Body of pancreas (tissue), 4 donors: ENCODE measurements around the gene GFOD1. TPM values are rescaled to one million over a fixed set of nuclear protein-coding genes. Genes with fewer than 3 reads are reported as not detected.
A peak's percentile ranks its signal among the peaks of the same experiment; 100 is the strongest.
"Not testable (repeated sequence)": the region's sequence is repeated elsewhere in the genome, so short reads cannot be mapped to it uniquely, and the experiment has no call there.

Source experiments
- ATAC-seq: fragments of 150-250 bp; one replicate; pipeline ENCODE4 v1.9.1; 2016
- DNase-seq, 4 donors: peaks; one replicate each; pipeline ENCODE4 v3.0.0-alpha.2; 2019
- H3K27ac ChIP-seq, 4 donors: fragments of 200-600 bp; sonication (generic); 1 replicate in 3 of 4; 2 replicates in 1 of 4; pipeline versions ENCODE4 v1.5.1 to v1.6.1; 2016 to 2019; ENCODE audit warnings: mild to moderate bottlenecking in 1 of 4, mixed read lengths in 1 of 4, moderate library complexity in 1 of 4
- H3K27me3 ChIP-seq, 2 donors: fragments of 200-600 bp; sonication (generic); one replicate each; pipeline ENCODE4 v1.6.0; 2016; ENCODE audit warnings: mild to moderate bottlenecking in 1 of 2
- H3K36me3 ChIP-seq, 2 donors: fragments of 200-600 bp; sonication (generic); replicated peaks in 1 of 2; 2 replicates each; pipeline ENCODE4 v1.5.1; 2016; ENCODE audit warnings: low read depth in 2 of 2; ENCODE audit not compliant: insufficient read depth in 1 of 2
- H3K4me1 ChIP-seq: fragments of 200-600 bp; sonication (generic); one replicate; pipeline ENCODE4 v1.6.0; 2016
- H3K4me3 ChIP-seq, 2 donors: fragments of 200-600 bp; sonication (generic); 1 replicate in 1 of 2; 2 replicates in 1 of 2; pipeline ENCODE4 v1.5.1; 2016 to 2019
- H3K9me3 ChIP-seq, 3 donors: fragments of 200-600 bp; sonication (generic); 1 replicate in 2 of 3; 2 replicates in 1 of 3; pipeline ENCODE4 v1.5.1; 2016
- CTCF ChIP-seq, 7 experiments: fragments of 450-650 bp in 4 of 7; fragments of 200-600 bp in 3 of 7; sonication (generic) in 3 of 7; IDR thresholded peaks; one replicate each; pipeline ENCODE4 v1.5.1; 2016 to 2019; ENCODE audit warnings: antibody characterized with exemption in 7 of 7
- POLR2A ChIP-seq, 3 donors: fragments of 450-650 bp; IDR thresholded peaks; one replicate each; pipeline ENCODE4 v1.6.1; 2016; ENCODE audit warnings: antibody characterized with exemption in 3 of 3, mild to moderate bottlenecking in 2 of 3
- WGBS, 2 donors: methylation state at CpG; one replicate each; pipeline ENCODE4 v1.1.5; 2017; 5-methylcytosine and 5-hydroxymethylcytosine counted together
- intact Hi-C: fragments of 100-400 bp; cut with DNase I; formaldehyde crosslinking; loops from one replicate; pipeline ENCODE4 v1.15.1; 2023
- total RNA-seq, 2 donors: library from RNA; depleted of rRNA; stranded (reverse); fragments of >200 nt; gene quantifications; one replicate each; pipeline ENCODE4 v1.1.0, GENCODE V29; 2016

GFOD1 gene
- total RNA-seq, 2 donors from 2014 or later, result 4.3 to 5.2 TPM

- intact Hi-C loops, result no loop called here
- WGBS, 2 donors, result 66 to 81% methylated on average over 7 of the region's 7 CpGs
- DNase-seq (no peak), ATAC-seq (no peak)
- Histone ChIP-seq H3K4me1 (peaks cover 9% of the 10 kb centered on the region), H3K27ac (no peak overlapping the region), H3K9me3 (no peaks in the 10 kb centered on the region), H3K27me3 (no peaks in the 10 kb centered on the region), H3K36me3 (no peaks in the 10 kb centered on the region), H3K4me3 (no peak overlapping the region)
- TF ChIP-seq CTCF (IDR thresholded peaks at IDR 0.05) (no peak), POLR2A (IDR thresholded peaks at IDR 0.05) (no peak)
Measured at GRCh38 chr6:13436399-13437217, 50.8 kb downstream of the GFOD1 start.

GRCh38 chr6:13435477-13436246, 51.7 kb downstream of the GFOD1 start:
- ATAC-seq (no peak), DNase-seq (no peak)
- intact Hi-C loops, result no loop called here
- H3K36me3 ChIP-seq, result no peaks in the 10 kb centered on the region
- 50 to 82% methylated on average over 3 to 4 of the region's 4 CpGs for WGBS, 2 donors
- no peak overlapping the region for H3K27ac ChIP-seq
- peaks cover 9% of the 10 kb centered on the region for H3K4me1 ChIP-seq
- no peak for TF ChIP-seq POLR2A (IDR thresholded peaks at IDR 0.05)
- TF ChIP-seq CTCF (IDR thresholded peaks at IDR 0.05), result no peak
- H3K4me3 ChIP-seq, result no peak overlapping the region
- no peaks in the 10 kb centered on the region for H3K27me3 ChIP-seq
- no peaks in the 10 kb centered on the region for H3K9me3 ChIP-seq

GRCh38 chr6:13434777-13435176, 52.6 kb downstream of the GFOD1 start:
- no peaks in the 10 kb centered on the region for H3K9me3 ChIP-seq
- H3K36me3 ChIP-seq, result no peaks in the 10 kb centered on the region
- H3K27ac ChIP-seq, result no peak overlapping the region
- WGBS, 2 donors, result 89 to 94% methylated on average over 6 of the region's 6 CpGs
- ATAC-seq (no peak), DNase-seq (no peak)
- TF ChIP-seq CTCF (IDR thresholded peaks at IDR 0.05) (no peak), POLR2A (IDR thresholded peaks at IDR 0.05) (no peak)
- intact Hi-C loops, result no loop called here
- H3K4me1 ChIP-seq, result peaks cover 9% of the 10 kb centered on the region
- no peaks in the 10 kb centered on the region for H3K27me3 ChIP-seq
- no peak overlapping the region for H3K4me3 ChIP-seq

- H3K36me3 ChIP-seq, H3K9me3 ChIP-seq, DNase-seq, H3K27me3 ChIP-seq, ATAC-seq, intact Hi-C loops, H3K4me1 ChIP-seq, H3K4me3 ChIP-seq: not testable (repeated sequence)
- H3K27ac ChIP-seq, result peak overlapping the region in 3 of 4 donors; percentile 16 to 43 (median 30)
Measured at GRCh38 chr6:13434135-13434775, 53.1 kb downstream of the GFOD1 start.

GRCh38 chr6:13433709-13434121, 53.7 kb downstream of the GFOD1 start:
- intact Hi-C loops, result no loop called here
- 21 to 46% methylated on average over 5 of the region's 5 CpGs for WGBS, 2 donors
- Histone ChIP-seq H3K36me3 (no peaks in the 10 kb centered on the region), H3K4me3 (no peak overlapping the region), H3K27me3 (no peaks in the 10 kb centered on the region), H3K4me1 (peaks cover 9% of the 10 kb centered on the region), H3K27ac (peak overlapping the region in 3 of 4 donors; percentile 16 to 43 (median 30)), H3K9me3 (no peaks in the 10 kb centered on the region)
- peak; percentile 62 for ATAC-seq
- TF ChIP-seq POLR2A (IDR thresholded peaks at IDR 0.05) (no peak), CTCF (IDR thresholded peaks at IDR 0.05) (no peak)
- DNase-seq, result peak in 3 of 4 donors; percentile 35 to 76 (median 75)
